Subcutaneous abdominal adipose tissue (tissue), 5 donors: ENCODE data around the gene NRIP1.
A peak's percentile ranks its signal among the peaks of the same experiment; 100 is the strongest.

ENCODE experiments used
- H3K27ac ChIP-seq: one replicate; pipeline ENCODE4 v1.7.0; 2013; ENCODE audit warnings: low read depth, mild to moderate bottlenecking, inconsistent platforms, low read length, moderate library complexity
- H3K27me3 ChIP-seq, 5 donors: one replicate each; pipeline ENCODE4 v1.7.0; 2013; ENCODE audit warnings: low read length in 5 of 5, inconsistent platforms in 1 of 5; ENCODE audit not compliant: control insufficient read depth in 5 of 5, insufficient read depth in 4 of 5
- H3K36me3 ChIP-seq, 5 donors: one replicate each; pipeline ENCODE4 v1.7.0; 2013; ENCODE audit warnings: low read length in 5 of 5; ENCODE audit not compliant: control insufficient read depth in 5 of 5, insufficient read depth in 5 of 5
- H3K4me1 ChIP-seq, 5 donors: one replicate each; pipeline ENCODE4 v1.7.0; 2013; ENCODE audit warnings: low read length in 5 of 5, mild to moderate bottlenecking in 3 of 5, moderate library complexity in 1 of 5; ENCODE audit not compliant: control insufficient read depth in 5 of 5, insufficient read depth in 5 of 5
- H3K4me3 ChIP-seq, 5 donors: one replicate each; pipeline ENCODE4 v1.7.0; 2013; ENCODE audit warnings: low read length in 5 of 5, low read depth in 1 of 5
- H3K9ac ChIP-seq, 5 donors: one replicate each; pipeline ENCODE4 v1.7.0; 2013; ENCODE audit warnings: low read length in 5 of 5, mild to moderate bottlenecking in 4 of 5, moderate library complexity in 3 of 5
- H3K9me3 ChIP-seq, 5 donors: one replicate each; pipeline ENCODE4 v1.7.0; 2013; ENCODE audit warnings: low read length in 5 of 5; ENCODE audit not compliant: control insufficient read depth in 5 of 5
- donor health status: healthy.
- donor health status: healthy.
- donor health status: healthy.
- donor health status: healthy.
- donor health status: healthy.

NRIP1 gene

GRCh38 chr21:15064576-15065391 is at the start of gene NRIP1:
TSS of gene NRIP1 (minus strand) at chr21:15065000. CDS start at chr21:14968192, 96,808 bp downstream.
- no peaks in the 10 kb centered on the region for H3K27me3 ChIP-seq
- H3K9me3 ChIP-seq = no peaks in the 10 kb centered on the region
- H3K4me3 ChIP-seq = peak within 1 kb of the TSS; percentile 84 to 97 (median 94)
- peaks cover 0 to 43% (median 38%) of the 10 kb centered on the region in 5 donors for H3K4me1 ChIP-seq
- peak within 1 kb of the TSS; percentile 97 for H3K27ac ChIP-seq
- H3K36me3 ChIP-seq = no peaks in the 10 kb centered on the region
- H3K9ac ChIP-seq = peak within 1 kb of the TSS; percentile 79 to 96 (median 86)

- no peaks in the 10 kb centered on the region for H3K9me3 ChIP-seq
- no peaks in the 10 kb centered on the region for H3K36me3 ChIP-seq
- no peaks in the 10 kb centered on the region for H3K4me1 ChIP-seq
- no peaks in the 10 kb centered on the region for H3K27me3 ChIP-seq
- no peak overlapping the region for H3K4me3 ChIP-seq
- H3K27ac ChIP-seq = no peak overlapping the region
- H3K9ac ChIP-seq = no peak overlapping the region
Observed at GRCh38 chr21:15112858-15113257, 48.1 kb upstream of the NRIP1 start.

GRCh38 chr21:15108801-15109200 is 44.0 kb upstream of the NRIP1 start:
- Histone ChIP-seq H3K9me3 (no peaks in the 10 kb centered on the region), H3K4me3 (no peak overlapping the region), H3K36me3 (no peaks in the 10 kb centered on the region), H3K9ac (no peak overlapping the region), H3K27ac (no peak overlapping the region), H3K27me3 (no peaks in the 10 kb centered on the region), H3K4me1 (no peaks in the 10 kb centered on the region)

- H3K4me1 ChIP-seq = no peaks in the 10 kb centered on the region
- no peak overlapping the region for H3K27ac ChIP-seq
- no peaks in the 10 kb centered on the region for H3K9me3 ChIP-seq
- H3K4me3 ChIP-seq = no peak overlapping the region
- no peak overlapping the region for H3K9ac ChIP-seq
- no peaks in the 10 kb centered on the region for H3K36me3 ChIP-seq
- no peaks in the 10 kb centered on the region for H3K27me3 ChIP-seq
Observed at GRCh38 chr21:15104470-15104869, 39.7 kb upstream of the NRIP1 start.

GRCh38 chr21:15098908-15099307 is 34.1 kb upstream of the NRIP1 start:
- H3K36me3 ChIP-seq = no peaks in the 10 kb centered on the region
- peaks cover 0 to under 1% (median 0%) of the 10 kb centered on the region in 5 donors for H3K4me1 ChIP-seq
- H3K9ac ChIP-seq = no peak overlapping the region

GRCh38 chr21:15098181-15098580 is 33.4 kb upstream of the NRIP1 start:
- peaks cover 0 to 2% (median 0%) of the 10 kb centered on the region in 5 donors for H3K4me1 ChIP-seq
- no peak overlapping the region for H3K4me3 ChIP-seq
- H3K9ac ChIP-seq = no peak overlapping the region
- no peak overlapping the region for H3K27ac ChIP-seq
- no peaks in the 10 kb centered on the region for H3K27me3 ChIP-seq
- peaks cover 0 to 2% (median 0%) of the 10 kb centered on the region in 5 donors for H3K9me3 ChIP-seq
- no peaks in the 10 kb centered on the region for H3K36me3 ChIP-seq

More at GRCh38 chr21:15098908-15099307, 34.1 kb upstream of the NRIP1 start:
- Histone ChIP-seq H3K4me3 (no peak overlapping the region), H3K9me3 (peaks cover 0 to 2% (median 0%) of the 10 kb centered on the region in 5 donors), H3K27me3 (no peaks in the 10 kb centered on the region), H3K27ac (no peak overlapping the region)

- H3K36me3 ChIP-seq = no peaks in the 10 kb centered on the region
- no peaks in the 10 kb centered on the region for H3K27me3 ChIP-seq
- no peak overlapping the region for H3K27ac ChIP-seq
- no peak overlapping the region for H3K9ac ChIP-seq
- H3K4me1 ChIP-seq = peaks cover 0 to 3% (median 0%) of the 10 kb centered on the region in 5 donors
- peaks cover 0 to 2% (median 0%) of the 10 kb centered on the region in 5 donors for H3K9me3 ChIP-seq
- no peak overlapping the region for H3K4me3 ChIP-seq
Observed at GRCh38 chr21:15097580-15097979, 32.8 kb upstream of the NRIP1 start.

- peaks cover 0 to 4% (median 0%) of the 10 kb centered on the region in 5 donors for H3K4me1 ChIP-seq
- H3K27me3 ChIP-seq = no peaks in the 10 kb centered on the region
- H3K9ac ChIP-seq = no peak overlapping the region
- H3K9me3 ChIP-seq = peaks cover 0 to 2% (median 0%) of the 10 kb centered on the region in 5 donors
- H3K27ac ChIP-seq = no peak overlapping the region
- no peaks in the 10 kb centered on the region for H3K36me3 ChIP-seq
- H3K4me3 ChIP-seq = no peak overlapping the region
Observed at GRCh38 chr21:15096146-15096545, 31.3 kb upstream of the NRIP1 start.

GRCh38 chr21:15095326-15095725 is 30.5 kb upstream of the NRIP1 start:
- H3K9me3 ChIP-seq = peaks cover 0 to 2% (median 0%) of the 10 kb centered on the region in 5 donors
- H3K27ac ChIP-seq = no peak overlapping the region
- H3K27me3 ChIP-seq = no peaks in the 10 kb centered on the region
- H3K4me1 ChIP-seq = peaks cover 0 to 4% (median 0%) of the 10 kb centered on the region in 5 donors
- H3K9ac ChIP-seq = no peak overlapping the region
- H3K4me3 ChIP-seq = no peak overlapping the region
- H3K36me3 ChIP-seq = no peaks in the 10 kb centered on the region

- Histone ChIP-seq H3K27ac (no peak overlapping the region), H3K4me1 (peaks cover 0 to 4% (median 0%) of the 10 kb centered on the region in 5 donors), H3K9ac (no peak overlapping the region), H3K27me3 (no peaks in the 10 kb centered on the region), H3K36me3 (no peaks in the 10 kb centered on the region), H3K4me3 (no peak overlapping the region), H3K9me3 (peaks cover 0 to 2% (median 0%) of the 10 kb centered on the region in 5 donors)
Observed at GRCh38 chr21:15094706-15095105, 29.9 kb upstream of the NRIP1 start.
